GM12878 (cell line): Measurements from ENCODE around the gene ELANE.

Source experiments
- CHD1 ChIP-seq: IDR thresholded peaks from 2 replicates; pipeline ENCODE4 v1.6.1; 2012; ENCODE audit warnings: low read depth, low read length, improper control_type of control experiment
- PBX3 ChIP-seq: IDR thresholded peaks from 2 replicates; pipeline ENCODE4 v1.6.1; 2011; ENCODE audit warnings: mild to moderate bottlenecking, low read depth, low read length, moderate library complexity; ENCODE audit not compliant: insufficient replicate concordance
- PKNOX1 ChIP-seq: fragments of 450-650 bp; IDR thresholded peaks from 2 replicates; pipeline ENCODE4 v1.6.1; 2016; ENCODE audit warnings: mild to moderate bottlenecking
- POLR2A ChIP-seq: IDR thresholded peaks from 2 replicates; pipeline ENCODE4 v1.6.1; 2011; ENCODE audit warnings: low read depth, mild to moderate bottlenecking, low read length
- POLR2AphosphoS5 ChIP-seq: IDR thresholded peaks from 2 replicates; pipeline ENCODE4 v1.6.1; 2011; ENCODE audit warnings: mild to moderate bottlenecking, low read length, inconsistent platforms
- SMC3 ChIP-seq: IDR thresholded peaks from 2 replicates; pipeline ENCODE4 v1.6.1; 2011; ENCODE audit warnings: low read length, improper control_type of control experiment, borderline replicate concordance
- YY1 ChIP-seq: IDR thresholded peaks from 2 replicates; pipeline ENCODE4 v1.6.1; 2011; ENCODE audit warnings: low read depth, mild to moderate bottlenecking, low read length
- ZNF217 ChIP-seq: fragments of 450-650 bp; IDR thresholded peaks from 2 replicates; pipeline ENCODE4 v1.6.1; 2017; ENCODE audit warnings: antibody characterized with exemption, mild to moderate bottlenecking

GRCh38 chr19:815079-815774 lies 36.9 kb upstream of the ELANE start:
- TF ChIP-seq YY1 (no peak), POLR2A (peak; percentile 32), PKNOX1 (no peak), ZNF217 (no peak), PBX3 (no peak), SMC3 (no peak), POLR2AphosphoS5 (no peak; the same call in 1 of the 2 replicates), CHD1 (no peak)
